ENCODE measurements around the gene SLC31A2. TPM values are rescaled to one million over a fixed set of nuclear protein-coding genes. Genes with fewer than 3 reads are reported as not detected.

SLC31A2 gene
- total and polyA plus RNA-seq, 2 donors (not counting 1 experiment from before 2014, with no cell fraction given), result 0.67 to 2.3 TPM

DNA sequence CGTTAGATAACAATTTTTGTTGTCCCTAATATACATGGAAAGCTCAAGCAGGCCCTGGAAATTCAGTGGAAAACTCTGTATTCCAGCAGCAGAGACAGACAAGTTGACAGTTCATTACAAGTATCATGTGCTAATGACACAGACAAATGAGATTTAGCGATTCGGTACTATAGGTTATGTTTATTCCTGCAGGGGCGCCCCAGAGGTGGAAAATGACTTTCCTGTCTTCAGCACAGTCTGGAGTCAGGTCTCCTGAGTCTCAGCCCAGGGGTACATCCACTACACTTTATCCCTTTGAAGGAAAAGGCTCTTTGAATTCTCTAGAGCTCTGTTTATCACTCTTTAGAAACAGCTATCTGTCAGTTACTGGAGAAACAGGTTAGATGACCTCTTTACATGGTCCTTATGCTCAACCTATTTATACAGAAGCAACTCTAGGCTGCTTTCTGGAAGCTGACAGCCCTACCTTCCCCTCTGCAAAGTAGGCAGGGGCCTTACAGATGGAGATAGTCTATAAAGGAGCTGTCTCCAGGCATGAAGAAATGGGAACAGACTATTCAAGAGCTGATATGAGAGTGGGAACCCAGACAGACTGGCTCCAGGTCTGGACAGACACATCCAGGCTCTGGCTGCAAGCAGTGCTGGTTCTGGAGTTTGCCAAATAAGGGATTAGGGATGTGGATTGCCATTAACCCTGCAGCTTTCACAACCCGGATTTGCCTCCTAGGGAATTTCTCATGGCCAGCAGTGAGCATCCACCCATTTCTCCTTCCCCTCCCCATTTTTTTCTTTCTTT is 7.2 kb upstream of the SLC31A2 start:
- Histone ChIP-seq H4K20me1 (ENCODE audit: control insufficient read depth, insufficient read depth, low read length, poor library complexity, severe bottlenecking) (no peaks in the 10 kb centered on the region), H3K4me3 (ENCODE audit: control extremely low read depth in 1 of 5, extremely low read depth in 1 of 5, insufficient read depth in 1 of 5, low read depth in 2 of 5, low read length in 4 of 5) (no peak overlapping the region), H3K9me3 (ENCODE audit: control extremely low read depth in 1 of 3, control insufficient read depth in 2 of 3, insufficient read depth in 1 of 3, low read length in 2 of 3) (peaks cover 0 to 3% (median 2%) of the 10 kb centered on the region in 3 donors), H3K36me3 (replicated peaks in 1 of 2; ENCODE audit: control extremely low read depth in 1 of 2, control insufficient read depth in 1 of 2, extremely low read depth in 1 of 2, insufficient read depth in 2 of 2, low read length in 1 of 2) (no peaks in the 10 kb centered on the region), H2AFZ (ENCODE audit: insufficient read depth, low read depth, low read length, poor library complexity, severe bottlenecking) (no peak overlapping the region), H3K27ac (ENCODE audit: low read length in 2 of 2) (no peak overlapping the region), H3K27me3 (replicated peaks in 1 of 4; ENCODE audit: control extremely low read depth in 1 of 4, control insufficient read depth in 3 of 4, insufficient read depth in 4 of 4, low read length in 3 of 4) (peaks cover 0 to 25% (median 8%) of the 10 kb centered on the region in 4 experiments), H3K4me1 (ENCODE audit: control insufficient read depth in 2 of 2, insufficient read depth in 2 of 2, low read length in 2 of 2) (no peaks in the 10 kb centered on the region), H3K79me2 (ENCODE audit: control insufficient read depth, insufficient read depth, low read length) (no peaks in the 10 kb centered on the region), H3K9ac (ENCODE audit: low read length) (no peak overlapping the region), H3K4me2 (replicated peaks; ENCODE audit: low read depth, low read length, poor library complexity, severe bottlenecking) (no peak overlapping the region)
- ChIA-PET CTCF (no interaction called here), POLR2A (no interaction called here)
- H3K27ac Mint-ChIP-seq, result no peak overlapping the region
- no peaks in the 10 kb centered on the region for H3K4me1 Mint-ChIP-seq
- peaks cover 42% of the 10 kb centered on the region for H3K27me3 Mint-ChIP-seq
- ATAC-seq (ENCODE audit: low read depth), result no peak
- intact Hi-C loops (cut with micrococcal nuclease), result no loop called here
- peaks cover 6% of the 10 kb centered on the region for H3K9me3 Mint-ChIP-seq (ENCODE audit: insufficient read depth)
- H3K4me3 Mint-ChIP-seq, result no peak overlapping the region
- DNase-seq, result no peak
- 89% methylated on average over 3 of the region's 5 CpGs for WGBS (ENCODE audit: insufficient coverage)
- TF ChIP-seq, protein P1, sequence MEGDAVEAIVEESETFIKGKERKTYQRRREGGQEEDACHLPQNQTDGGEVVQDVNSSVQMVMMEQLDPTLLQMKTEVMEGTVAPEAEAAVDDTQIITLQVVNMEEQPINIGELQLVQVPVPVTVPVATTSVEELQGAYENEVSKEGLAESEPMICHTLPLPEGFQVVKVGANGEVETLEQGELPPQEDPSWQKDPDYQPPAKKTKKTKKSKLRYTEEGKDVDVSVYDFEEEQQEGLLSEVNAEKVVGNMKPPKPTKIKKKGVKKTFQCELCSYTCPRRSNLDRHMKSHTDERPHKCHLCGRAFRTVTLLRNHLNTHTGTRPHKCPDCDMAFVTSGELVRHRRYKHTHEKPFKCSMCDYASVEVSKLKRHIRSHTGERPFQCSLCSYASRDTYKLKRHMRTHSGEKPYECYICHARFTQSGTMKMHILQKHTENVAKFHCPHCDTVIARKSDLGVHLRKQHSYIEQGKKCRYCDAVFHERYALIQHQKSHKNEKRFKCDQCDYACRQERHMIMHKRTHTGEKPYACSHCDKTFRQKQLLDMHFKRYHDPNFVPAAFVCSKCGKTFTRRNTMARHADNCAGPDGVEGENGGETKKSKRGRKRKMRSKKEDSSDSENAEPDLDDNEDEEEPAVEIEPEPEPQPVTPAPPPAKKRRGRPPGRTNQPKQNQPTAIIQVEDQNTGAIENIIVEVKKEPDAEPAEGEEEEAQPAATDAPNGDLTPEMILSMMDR (IDR thresholded peaks at IDR 0.05), result no peak
- no peak for TF ChIP-seq EZH2 (IDR thresholded peaks at IDR 0.05; ENCODE audit: borderline replicate concordance, insufficient read depth, low read depth, low read length, poor library complexity, severe bottlenecking)

DNA sequence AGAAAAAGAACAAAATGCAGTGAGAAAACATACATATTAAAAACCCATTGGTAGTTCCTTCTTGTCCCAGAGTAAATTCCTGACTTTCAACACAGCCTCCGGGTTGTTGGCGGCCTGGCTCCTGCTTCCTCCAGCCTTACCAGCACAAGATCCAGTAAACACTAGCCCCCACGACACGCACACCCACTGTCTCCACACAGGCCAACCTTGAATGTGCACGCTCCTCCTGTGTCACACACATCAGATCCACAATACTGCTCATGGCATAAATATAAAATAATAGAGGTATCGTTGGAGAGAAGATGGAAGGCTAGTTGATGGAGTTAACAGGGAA is 2.5 kb upstream of the SLC31A2 start:
- Histone ChIP-seq H3K27me3 (replicated peaks in 1 of 4; ENCODE audit: control extremely low read depth in 1 of 4, control insufficient read depth in 3 of 4, insufficient read depth in 4 of 4, low read length in 3 of 4) (peaks cover 0 to 17% (median 4%) of the 10 kb centered on the region in 4 experiments), H3K9me3 (ENCODE audit: control extremely low read depth in 1 of 3, control insufficient read depth in 2 of 3, insufficient read depth in 1 of 3, low read length in 2 of 3) (no peaks in the 10 kb centered on the region), H3K79me2 (ENCODE audit: control insufficient read depth, insufficient read depth, low read length) (no peaks in the 10 kb centered on the region), H3K36me3 (replicated peaks in 1 of 2; ENCODE audit: control extremely low read depth in 1 of 2, control insufficient read depth in 1 of 2, extremely low read depth in 1 of 2, insufficient read depth in 2 of 2, low read length in 1 of 2) (no peaks in the 10 kb centered on the region), H3K9ac (ENCODE audit: low read length) (no peak overlapping the region), H4K20me1 (ENCODE audit: control insufficient read depth, insufficient read depth, low read length, poor library complexity, severe bottlenecking) (no peaks in the 10 kb centered on the region), H2AFZ (ENCODE audit: insufficient read depth, low read depth, low read length, poor library complexity, severe bottlenecking) (no peak overlapping the region), H3K4me3 (ENCODE audit: control extremely low read depth in 1 of 5, extremely low read depth in 1 of 5, insufficient read depth in 1 of 5, low read depth in 2 of 5, low read length in 4 of 5) (no peak overlapping the region), H3K4me1 (ENCODE audit: control insufficient read depth in 2 of 2, insufficient read depth in 2 of 2, low read length in 2 of 2) (peaks cover 0 to 13% of the 10 kb centered on the region in 2 donors), H3K4me2 (replicated peaks; ENCODE audit: low read depth, low read length, poor library complexity, severe bottlenecking) (no peak overlapping the region), H3K27ac (ENCODE audit: low read length in 2 of 2) (no peak overlapping the region)
- no peaks in the 10 kb centered on the region for H3K9me3 Mint-ChIP-seq (ENCODE audit: insufficient read depth)
- ATAC-seq (ENCODE audit: low read depth) (no peak), DNase-seq (no peak)
- H3K4me1 Mint-ChIP-seq, result peaks cover 7% of the 10 kb centered on the region
- TF ChIP-seq EZH2 (IDR thresholded peaks at IDR 0.05; ENCODE audit: borderline replicate concordance, insufficient read depth, low read depth, low read length, poor library complexity, severe bottlenecking), result no peak
- TF ChIP-seq, protein P1 (IDR thresholded peaks at IDR 0.05), result no peak
- H3K27ac Mint-ChIP-seq, result no peak overlapping the region
- intact Hi-C loops (cut with micrococcal nuclease), result no loop called here
- peaks cover 22% of the 10 kb centered on the region for H3K27me3 Mint-ChIP-seq
- ChIA-PET POLR2A (no interaction called here), CTCF (no interaction called here)
- H3K4me3 Mint-ChIP-seq, result no peak overlapping the region
- 100% methylated on average over 2 of the region's 6 CpGs for WGBS (ENCODE audit: insufficient coverage)
